ENCODE data around the gene CDKN2B. TPM values are rescaled to one million over a fixed set of nuclear protein-coding genes. Genes with fewer than 3 reads are reported as not detected.

Gene CDKN2B
- total RNA-seq, 2 donors from 2014 or later = 1.3 TPM; not detected in 1

- ATAC-seq (replicated peaks in 1 of 2) (no peak), DNase-seq (no peak)
- Mint-ChIP-seq H3K27ac (no peak overlapping the region), H3K36me3 (ENCODE audit: insufficient read depth in 2 of 2) (no peaks in the 10 kb centered on the region), H3K27me3 (ENCODE audit: low read depth) (peaks cover 36% of the 10 kb centered on the region), H3K9me3 (no peaks in the 10 kb centered on the region), H3K4me1 (ENCODE audit: low read depth) (no peaks in the 10 kb centered on the region), H3K4me3 (no peak overlapping the region)
Observed at GRCh38 chr9:22029231-22029630, 20.1 kb upstream of the CDKN2B start.

GRCh38 chr9:22028394-22028793 is 19.3 kb upstream of the CDKN2B start:
- ATAC-seq (replicated peaks in 1 of 2) (peak in 1 of 2 donors; percentile 30), DNase-seq (no peak)
- Mint-ChIP-seq H3K9me3 (no peaks in the 10 kb centered on the region), H3K27ac (no peak overlapping the region), H3K36me3 (ENCODE audit: insufficient read depth in 2 of 2) (no peaks in the 10 kb centered on the region), H3K4me3 (no peak overlapping the region), H3K4me1 (ENCODE audit: low read depth) (no peaks in the 10 kb centered on the region), H3K27me3 (ENCODE audit: low read depth) (peaks cover 37% of the 10 kb centered on the region)

GRCh38 chr9:22026696-22027095 is 17.6 kb upstream of the CDKN2B start:
- ATAC-seq (replicated peaks in 1 of 2) = no peak
- no peak overlapping the region for H3K4me3 Mint-ChIP-seq

GRCh38 chr9:22022396-22022795 is 13.3 kb upstream of the CDKN2B start:
- H3K9me3 Mint-ChIP-seq = peaks cover 2 to 6% of the 10 kb centered on the region in 2 donors
- peaks cover 58% of the 10 kb centered on the region for H3K27me3 Mint-ChIP-seq (ENCODE audit: low read depth)
- no peaks in the 10 kb centered on the region for H3K4me1 Mint-ChIP-seq (ENCODE audit: low read depth)
- H3K4me3 Mint-ChIP-seq = no peak overlapping the region
- no peak overlapping the region for H3K27ac Mint-ChIP-seq
- H3K36me3 Mint-ChIP-seq (ENCODE audit: insufficient read depth in 2 of 2) = peaks cover 3 to 4% of the 10 kb centered on the region in 2 donors
- ATAC-seq (replicated peaks in 1 of 2) (no peak), DNase-seq (no peak)

More at GRCh38 chr9:22026696-22027095, 17.6 kb upstream of the CDKN2B start:
- Mint-ChIP-seq H3K9me3 (peaks cover 0 to 2% of the 10 kb centered on the region in 2 donors), H3K27me3 (ENCODE audit: low read depth) (peaks cover 48% of the 10 kb centered on the region), H3K27ac (no peak overlapping the region), H3K36me3 (ENCODE audit: insufficient read depth in 2 of 2) (peaks cover 0 to 2% of the 10 kb centered on the region in 2 donors), H3K4me1 (ENCODE audit: low read depth) (no peaks in the 10 kb centered on the region)
- no peak for DNase-seq

- H3K9me3 Mint-ChIP-seq = no peaks in the 10 kb centered on the region
- peaks cover 30% of the 10 kb centered on the region for H3K4me1 Mint-ChIP-seq (ENCODE audit: low read depth)
- no peak overlapping the region for H3K27ac Mint-ChIP-seq
- no peak overlapping the region for H3K4me3 Mint-ChIP-seq
- DNase-seq (no peak), ATAC-seq (replicated peaks in 1 of 2) (no peak)
- H3K27me3 Mint-ChIP-seq (ENCODE audit: low read depth) = peaks cover 64% of the 10 kb centered on the region
- H3K36me3 Mint-ChIP-seq (ENCODE audit: insufficient read depth in 2 of 2) = peaks cover 0 to 1% of the 10 kb centered on the region in 2 donors
Observed at GRCh38 chr9:22010866-22011625, 1.9 kb upstream of the CDKN2B start.

GRCh38 chr9:22009506-22009867 is 382 bp upstream of the CDKN2B start:
- Mint-ChIP-seq H3K9me3 (no peaks in the 10 kb centered on the region), H3K4me3 (peak overlapping the region; percentile 91 to 92), H3K27ac (peak overlapping the region; percentile 57), H3K36me3 (ENCODE audit: insufficient read depth in 2 of 2) (peaks cover 1 to 2% of the 10 kb centered on the region in 2 donors), H3K27me3 (ENCODE audit: low read depth) (peaks cover 80% of the 10 kb centered on the region), H3K4me1 (ENCODE audit: low read depth) (peaks cover 45% of the 10 kb centered on the region)
- DNase-seq (no peak), ATAC-seq (replicated peaks in 1 of 2) (peak; percentile 17 to 20)

- Mint-ChIP-seq H3K4me3 (peak overlapping the region; percentile 91 to 92), H3K9me3 (no peaks in the 10 kb centered on the region), H3K27me3 (ENCODE audit: low read depth) (peaks cover 87% of the 10 kb centered on the region), H3K4me1 (ENCODE audit: low read depth) (peaks cover 45% of the 10 kb centered on the region), H3K36me3 (ENCODE audit: insufficient read depth in 2 of 2) (peaks cover 1 to 2% of the 10 kb centered on the region in 2 donors), H3K27ac (peak overlapping the region; percentile 73)
- DNase-seq (no peak), ATAC-seq (replicated peaks in 1 of 2) (no peak)
Observed at GRCh38 chr9:22008384-22008716, 755 bp downstream of the CDKN2B start.

GRCh38 chr9:22005702-22006606 is 3.2 kb downstream of the CDKN2B start:
- H3K9me3 Mint-ChIP-seq = no peaks in the 10 kb centered on the region
- no peak overlapping the region for H3K27ac Mint-ChIP-seq
- H3K4me3 Mint-ChIP-seq = peak overlapping the region; percentile 51 to 70
- DNase-seq = no peak
- H3K27me3 Mint-ChIP-seq (ENCODE audit: low read depth) = peaks cover 79% of the 10 kb centered on the region
- H3K36me3 Mint-ChIP-seq (ENCODE audit: insufficient read depth in 2 of 2) = peaks cover 1 to 2% of the 10 kb centered on the region in 2 donors
- no peak for ATAC-seq (replicated peaks in 1 of 2)
- H3K4me1 Mint-ChIP-seq (ENCODE audit: low read depth) = peaks cover 44% of the 10 kb centered on the region

- Mint-ChIP-seq H3K9me3 (no peaks in the 10 kb centered on the region), H3K4me3 (peak overlapping the region; percentile 51 to 70), H3K27me3 (ENCODE audit: low read depth) (peaks cover 76% of the 10 kb centered on the region), H3K4me1 (ENCODE audit: low read depth) (peaks cover 36% of the 10 kb centered on the region), H3K36me3 (ENCODE audit: insufficient read depth in 2 of 2) (peaks cover 0 to 2% of the 10 kb centered on the region in 2 donors), H3K27ac (no peak overlapping the region)
- ATAC-seq (replicated peaks in 1 of 2) (no peak), DNase-seq (no peak)
Observed at GRCh38 chr9:22005021-22005701, 3.9 kb downstream of the CDKN2B start.

- ATAC-seq (replicated peaks in 1 of 2) = peak in 1 of 2 donors; percentile 23
- Mint-ChIP-seq H3K36me3 (ENCODE audit: insufficient read depth in 2 of 2) (peaks cover 0 to 2% of the 10 kb centered on the region in 2 donors), H3K4me3 (no peak overlapping the region), H3K9me3 (no peaks in the 10 kb centered on the region), H3K4me1 (ENCODE audit: low read depth) (peaks cover 18% of the 10 kb centered on the region), H3K27me3 (ENCODE audit: low read depth) (peaks cover 79% of the 10 kb centered on the region), H3K27ac (no peak overlapping the region)
- DNase-seq = no peak
Observed at GRCh38 chr9:22002038-22002437, 7.1 kb downstream of the CDKN2B start.

- ATAC-seq (replicated peaks in 1 of 2) (no peak), DNase-seq (no peak)
- peaks cover 0 to 2% of the 10 kb centered on the region in 2 donors for H3K36me3 Mint-ChIP-seq (ENCODE audit: insufficient read depth in 2 of 2)
- H3K4me3 Mint-ChIP-seq = no peak overlapping the region
- no peak overlapping the region for H3K27ac Mint-ChIP-seq
- no peaks in the 10 kb centered on the region for H3K9me3 Mint-ChIP-seq
- H3K27me3 Mint-ChIP-seq (ENCODE audit: low read depth) = peaks cover 68% of the 10 kb centered on the region
- peaks cover 15% of the 10 kb centered on the region for H3K4me1 Mint-ChIP-seq (ENCODE audit: low read depth)
Observed at GRCh38 chr9:21998026-21998425, 11.1 kb downstream of the CDKN2B start.

- Mint-ChIP-seq H3K27me3 (ENCODE audit: low read depth) (peaks cover 63% of the 10 kb centered on the region), H3K36me3 (ENCODE audit: insufficient read depth in 2 of 2) (peaks cover 0 to 2% of the 10 kb centered on the region in 2 donors), H3K9me3 (no peaks in the 10 kb centered on the region), H3K27ac (no peak overlapping the region), H3K4me1 (ENCODE audit: low read depth) (peaks cover 15% of the 10 kb centered on the region), H3K4me3 (no peak overlapping the region)
- ATAC-seq (replicated peaks in 1 of 2) (no peak), DNase-seq (no peak)
Observed at GRCh38 chr9:21997480-21997879, 11.6 kb downstream of the CDKN2B start.

- H3K36me3 Mint-ChIP-seq (ENCODE audit: insufficient read depth in 2 of 2) = peaks cover 0 to 2% of the 10 kb centered on the region in 2 donors
- DNase-seq = no peak
- no peaks in the 10 kb centered on the region for H3K9me3 Mint-ChIP-seq
- peak overlapping the region; percentile 84 to 100 for H3K4me3 Mint-ChIP-seq
- no peak overlapping the region for H3K27ac Mint-ChIP-seq
- H3K27me3 Mint-ChIP-seq (ENCODE audit: low read depth) = peaks cover 63% of the 10 kb centered on the region
- ATAC-seq (replicated peaks in 1 of 2) = no peak
- peaks cover 15% of the 10 kb centered on the region for H3K4me1 Mint-ChIP-seq (ENCODE audit: low read depth)
Observed at GRCh38 chr9:21996858-21997257, 12.2 kb downstream of the CDKN2B start.

Measured in activated T-cell treated with anti-CD3 and anti-CD28 coated beads, Interleukin-2, amount 50 U/mL, for 72 hours (primary cell).